ENCODE data around the gene FYB1. TPM values are rescaled to one million over a fixed set of nuclear protein-coding genes. Genes with fewer than 3 reads are reported as not detected.

FYB1 gene
- total RNA-seq, 2 experiments from 2014 or later = 82.8 to 83.0 TPM

DNA sequence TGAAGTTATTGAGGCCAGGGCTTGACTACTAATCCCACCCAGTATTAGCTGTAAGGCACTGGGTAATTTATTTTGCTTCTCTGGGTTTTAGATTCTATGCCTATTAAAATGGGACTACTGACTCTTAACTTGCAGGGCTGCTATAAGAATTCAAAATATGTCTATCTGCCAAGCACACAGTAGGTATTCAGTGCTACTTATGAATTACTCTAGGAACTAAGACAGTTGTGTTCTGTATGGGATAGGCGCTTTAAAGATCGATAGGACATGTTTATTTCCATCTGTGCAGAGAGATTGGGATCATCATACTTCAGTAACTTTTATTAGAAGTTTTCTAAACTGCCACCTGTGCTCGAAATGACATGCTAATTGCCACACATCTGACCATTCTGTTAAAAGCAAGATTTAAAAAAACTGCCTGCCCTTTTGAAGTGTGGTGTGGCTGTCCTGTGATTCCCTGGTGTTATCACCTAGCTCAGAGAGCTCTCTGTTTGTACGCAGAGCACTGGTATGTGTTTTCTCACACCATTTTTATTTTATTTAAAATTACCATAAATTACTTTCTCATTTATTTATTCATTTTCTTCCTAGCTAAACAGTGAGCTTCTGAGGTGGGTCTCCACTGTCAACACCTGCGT, 58.7 kb downstream of the FYB1 start:
- intact Hi-C loops (cut with micrococcal nuclease) = no loop called here
- Mint-ChIP-seq H3K4me1 (ENCODE audit: low read depth) (peaks cover 88% of the 10 kb centered on the region), H3K9me3 (peaks cover 5% of the 10 kb centered on the region), H3K27ac (peak overlapping the region; percentile 69), H3K27me3 (no peaks in the 10 kb centered on the region), H3K4me3 (peak overlapping the region; percentile 6), H3K36me3 (ENCODE audit: low read depth) (peaks cover 25% of the 10 kb centered on the region)
- ChIA-PET POLR2A (interaction anchor here (1.0 kb wide), 1 partner anchor 30 kb away, joined by 4 read pairs; no protein-coding TSS in a partner anchor), CTCF (interaction anchor here (0.9 to 1.4 kb wide), 5 partner anchors 11 to 57 kb away, joined by 3 to 5 read pairs (median 3); no protein-coding TSS in a partner anchor)
- TF ChIP-seq, protein P1, sequence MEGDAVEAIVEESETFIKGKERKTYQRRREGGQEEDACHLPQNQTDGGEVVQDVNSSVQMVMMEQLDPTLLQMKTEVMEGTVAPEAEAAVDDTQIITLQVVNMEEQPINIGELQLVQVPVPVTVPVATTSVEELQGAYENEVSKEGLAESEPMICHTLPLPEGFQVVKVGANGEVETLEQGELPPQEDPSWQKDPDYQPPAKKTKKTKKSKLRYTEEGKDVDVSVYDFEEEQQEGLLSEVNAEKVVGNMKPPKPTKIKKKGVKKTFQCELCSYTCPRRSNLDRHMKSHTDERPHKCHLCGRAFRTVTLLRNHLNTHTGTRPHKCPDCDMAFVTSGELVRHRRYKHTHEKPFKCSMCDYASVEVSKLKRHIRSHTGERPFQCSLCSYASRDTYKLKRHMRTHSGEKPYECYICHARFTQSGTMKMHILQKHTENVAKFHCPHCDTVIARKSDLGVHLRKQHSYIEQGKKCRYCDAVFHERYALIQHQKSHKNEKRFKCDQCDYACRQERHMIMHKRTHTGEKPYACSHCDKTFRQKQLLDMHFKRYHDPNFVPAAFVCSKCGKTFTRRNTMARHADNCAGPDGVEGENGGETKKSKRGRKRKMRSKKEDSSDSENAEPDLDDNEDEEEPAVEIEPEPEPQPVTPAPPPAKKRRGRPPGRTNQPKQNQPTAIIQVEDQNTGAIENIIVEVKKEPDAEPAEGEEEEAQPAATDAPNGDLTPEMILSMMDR (IDR thresholded peaks at IDR 0.05) = no peak
- ATAC-seq = no peak
- no peak for DNase-seq

DNA sequence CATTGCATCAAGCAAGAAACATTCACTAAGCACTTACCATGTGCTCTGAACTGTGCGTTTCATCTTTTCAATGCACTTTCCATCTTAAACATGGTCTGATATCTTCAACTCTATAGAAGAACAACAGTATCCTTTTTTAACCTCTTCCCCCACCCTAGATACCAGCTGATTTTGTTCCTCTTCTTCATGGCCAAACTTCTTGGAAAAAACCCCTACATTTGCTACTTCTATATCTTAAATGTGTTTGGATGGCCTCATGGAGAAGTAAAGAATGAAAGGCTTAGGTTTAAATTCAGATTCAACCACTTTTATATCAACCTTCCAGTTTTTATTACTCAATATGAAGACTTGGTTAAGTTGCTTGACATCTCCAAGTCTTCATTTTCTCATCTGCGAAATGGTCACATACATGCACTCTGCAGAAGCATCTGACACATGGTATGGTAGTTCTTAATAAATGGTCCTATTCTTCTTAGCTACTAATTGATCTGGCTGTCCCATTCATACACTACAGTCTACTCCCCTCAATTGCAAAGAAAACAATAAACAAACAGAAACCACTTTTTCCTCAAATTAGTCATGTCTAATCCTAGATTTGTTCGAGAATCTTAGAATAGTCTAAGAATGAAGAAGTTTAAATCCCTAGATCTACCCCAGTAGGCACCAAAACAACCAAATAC, 59.4 kb downstream of the FYB1 start:
- ChIA-PET POLR2A (interaction anchor here (0.9 kb wide), 1 partner anchor 10 kb away, joined by 4 read pairs; no protein-coding TSS in a partner anchor), CTCF (interaction anchor here (0.9 to 1.5 kb wide), 5 partner anchors 10 to 57 kb away, joined by 3 to 5 read pairs (median 3); no protein-coding TSS in a partner anchor)
- TF ChIP-seq, protein P1 (IDR thresholded peaks at IDR 0.05) = no peak
- Mint-ChIP-seq H3K27ac (peak overlapping the region; percentile 69), H3K4me1 (ENCODE audit: low read depth) (peaks cover 87% of the 10 kb centered on the region), H3K4me3 (peak overlapping the region; percentile 7), H3K9me3 (peaks cover under 1% of the 10 kb centered on the region), H3K27me3 (no peaks in the 10 kb centered on the region), H3K36me3 (ENCODE audit: low read depth) (peaks cover 18% of the 10 kb centered on the region)
- DNase-seq (no peak), ATAC-seq (no peak)
- intact Hi-C loops (cut with micrococcal nuclease) = loop anchor here (5.0 kb wide), 1 partner anchor 42 kb away; no protein-coding TSS in a partner anchor

DNA sequence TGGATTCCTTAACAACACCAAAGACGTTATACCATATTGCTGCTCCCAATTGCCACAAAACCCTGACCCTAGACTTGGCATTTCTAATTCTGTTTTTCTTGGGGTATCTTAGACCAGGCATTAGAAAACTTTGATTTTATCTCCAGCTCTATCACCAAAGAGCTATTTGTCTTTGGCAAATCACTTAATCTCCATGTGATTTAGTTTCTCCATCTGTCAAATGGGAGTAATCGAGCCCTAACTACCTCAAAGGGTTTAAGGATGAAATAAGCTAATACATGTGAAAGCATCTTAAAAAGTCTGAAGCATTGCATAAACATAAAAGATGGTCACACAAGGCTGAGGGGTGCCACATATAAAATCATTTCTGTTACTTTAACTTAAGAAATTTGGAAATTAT, 60.6 kb downstream of the FYB1 start:
- Mint-ChIP-seq H3K9me3 (no peaks in the 10 kb centered on the region), H3K36me3 (ENCODE audit: low read depth) (peaks cover 13% of the 10 kb centered on the region), H3K27me3 (no peaks in the 10 kb centered on the region), H3K4me3 (no peak overlapping the region), H3K27ac (peak overlapping the region; percentile 66), H3K4me1 (ENCODE audit: low read depth) (peaks cover 82% of the 10 kb centered on the region)
- ATAC-seq (no peak), DNase-seq (no peak)
- ChIA-PET CTCF (interaction anchor here (1.2 to 2.3 kb wide), 4 partner anchors 21 to 124 kb away, joined by 3 to 6 read pairs (median 4); no protein-coding TSS in a partner anchor), POLR2A (interaction anchor here (0.9 kb wide), 1 partner anchor 9 kb away, joined by 4 read pairs; no protein-coding TSS in a partner anchor)
- TF ChIP-seq, protein P1 (IDR thresholded peaks at IDR 0.05) = no peak
- intact Hi-C loops (cut with micrococcal nuclease) = loop anchor here (5.0 kb wide), 1 partner anchor 44 kb away; no protein-coding TSS in a partner anchor

DNA sequence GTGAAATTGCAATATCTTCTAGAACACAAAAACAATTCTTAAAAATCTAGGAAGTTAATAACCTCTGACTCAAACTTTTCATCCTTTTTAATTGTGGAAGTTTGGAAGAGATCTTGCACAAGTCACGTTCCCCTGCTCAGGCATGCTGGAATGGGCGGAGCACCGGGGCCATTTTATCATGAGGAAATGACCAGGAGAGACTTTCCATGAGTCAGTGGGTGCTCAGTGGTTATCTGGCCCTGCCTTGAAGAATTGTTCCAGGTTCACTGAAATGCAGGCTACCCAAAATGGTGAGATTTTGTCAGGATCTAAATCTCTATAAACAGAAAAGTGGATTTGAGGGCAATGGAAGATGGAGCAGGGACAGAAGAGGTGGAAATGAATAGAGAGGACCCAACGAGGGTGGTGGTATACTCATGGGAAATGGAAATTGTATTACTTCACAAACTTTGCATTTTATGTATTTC, 61.2 kb downstream of the FYB1 start:
- Mint-ChIP-seq H3K4me1 (ENCODE audit: low read depth) (peaks cover 80% of the 10 kb centered on the region), H3K27me3 (no peaks in the 10 kb centered on the region), H3K27ac (peak overlapping the region; percentile 66), H3K4me3 (peak overlapping the region; percentile 24), H3K9me3 (no peaks in the 10 kb centered on the region), H3K36me3 (ENCODE audit: low read depth) (peaks cover 16% of the 10 kb centered on the region)
- DNase-seq = no peak
- intact Hi-C loops (cut with micrococcal nuclease) = loop anchor here (5.0 kb wide), 1 partner anchor 44 kb away; no protein-coding TSS in a partner anchor
- CTCF ChIA-PET = interaction anchor here (0.7 to 2.3 kb wide), 7 partner anchors 12 to 125 kb away, joined by 3 to 18 read pairs (median 5); no protein-coding TSS in a partner anchor
- TF ChIP-seq, protein P1 (IDR thresholded peaks at IDR 0.05) = no peak
- POLR2A ChIA-PET = interaction anchor here (0.9 to 1.3 kb wide), 2 partner anchors 9 to 36 kb away, joined by 3 read pairs; no protein-coding TSS in a partner anchor
- ATAC-seq = no peak

Measured in activated CD8-positive, alpha-beta T cell treated with anti-CD3 and anti-CD28 coated beads for 36 hours (primary cell).